Loucy (cell line): ENCODE results near the gene IFT80.
A peak's percentile ranks its signal among the peaks of the same experiment; 100 is the strongest.

Experiments
- H2AFZ ChIP-seq: fragments of 200-600 bp; sonication (generic); 2 replicates; pipeline ENCODE4 v1.6.0; 2016; ENCODE audit warnings: antibody characterized with exemption, mild to moderate bottlenecking, low read length, moderate library complexity
- H3F3A ChIP-seq: fragments of 200-600 bp; 2 replicates; pipeline ENCODE4 v1.6.0; 2016; ENCODE audit warnings: antibody characterized with exemption, low read depth, mild to moderate bottlenecking
- H3K27me3 ChIP-seq: fragments of 200-600 bp; sonication (generic); 2 replicates; pipeline ENCODE4 v1.6.1; 2014; ENCODE audit warnings: low read length, mild to moderate bottlenecking; ENCODE audit not compliant: insufficient read depth, poor library complexity, severe bottlenecking
- H3K36me3 ChIP-seq: fragments of 200-600 bp; sonication (generic); 2 replicates; pipeline ENCODE4 v1.6.1; 2016; ENCODE audit warnings: low read length; ENCODE audit not compliant: insufficient read depth
- H3K4me1 ChIP-seq: fragments of 200-600 bp; sonication (generic); 2 replicates; pipeline ENCODE4 v1.5.1; 2014; ENCODE audit warnings: low read length, mild to moderate bottlenecking; ENCODE audit not compliant: insufficient read depth, poor library complexity, severe bottlenecking
- H3K4me2 ChIP-seq: fragments of 200-600 bp; sonication (generic); 2 replicates; pipeline ENCODE4 v1.6.0; 2014; ENCODE audit warnings: antibody characterized with exemption, low read length, low read depth, mild to moderate bottlenecking; ENCODE audit not compliant: poor library complexity, severe bottlenecking
- H3K4me3 ChIP-seq: fragments of 200-600 bp; sonication (generic); 2 replicates; pipeline ENCODE4 v1.5.1; 2014; ENCODE audit warnings: low read length, mild to moderate bottlenecking, mixed read lengths; ENCODE audit not compliant: poor library complexity, severe bottlenecking
- H3K79me2 ChIP-seq: fragments of 200-600 bp; sonication (generic); 2 replicates; pipeline ENCODE4 v1.6.1; 2014; ENCODE audit warnings: low read length; ENCODE audit not compliant: insufficient read depth
- H3K9ac ChIP-seq: fragments of 200-600 bp; sonication (generic); 2 replicates; pipeline ENCODE4 v1.6.0; 2014; ENCODE audit warnings: mild to moderate bottlenecking, low read depth, low read length, moderate library complexity; ENCODE audit not compliant: poor library complexity, severe bottlenecking
- H3K9me2 ChIP-seq: fragments of 200-600 bp; sonication (generic); replicated peaks from 2 replicates; pipeline ENCODE4 v1.6.1; 2016; ENCODE audit warnings: low read depth, low read length, mixed read lengths
- H3K9me3 ChIP-seq: fragments of 200-600 bp; sonication (generic); 2 replicates; pipeline ENCODE4 v1.6.1; 2014; ENCODE audit warnings: mild to moderate bottlenecking, antibody characterized with exemption, low read length, low read depth; ENCODE audit not compliant: insufficient read depth
- H4K20me1 ChIP-seq: fragments of 200-600 bp; sonication (generic); 2 replicates; pipeline ENCODE4 v1.6.0; 2014; ENCODE audit warnings: antibody characterized with exemption, low read length, mild to moderate bottlenecking; ENCODE audit not compliant: insufficient read depth, poor library complexity, severe bottlenecking
- CTCF ChIP-seq: fragments of 200-600 bp; sonication (generic); conservative IDR thresholded peaks from 2 replicates; pipeline ENCODE4 v1.5.1; 2014; ENCODE audit warnings: mild to moderate bottlenecking, antibody characterized with exemption, low read length
- EZH2phosphoT487 ChIP-seq: fragments of 200-600 bp; IDR thresholded peaks from 2 replicates; pipeline ENCODE4 v1.6.1; 2018; ENCODE audit warnings: antibody characterized with exemption, mild to moderate bottlenecking, moderate library complexity, borderline replicate concordance

The IFT80 gene

GRCh38 chr3:160217675-160218074 lies 181.3 kb downstream of the IFT80 start:
- Histone ChIP-seq H3K9ac (no peak overlapping the region), H3K9me2 (no peaks in the 10 kb centered on the region), H3K36me3 (no peaks in the 10 kb centered on the region), H3K4me3 (no peak overlapping the region), H3K79me2 (no peaks in the 10 kb centered on the region), H3F3A (no peaks in the 10 kb centered on the region), H3K9me3 (no peaks in the 10 kb centered on the region), H2AFZ (no peak overlapping the region), H3K4me2 (no peak overlapping the region), H3K27me3 (no peaks in the 10 kb centered on the region), H4K20me1 (no peaks in the 10 kb centered on the region), H3K4me1 (no peaks in the 10 kb centered on the region)
- TF ChIP-seq CTCF: no peak
- TF ChIP-seq EZH2phosphoT487: no peak

- H3K9ac ChIP-seq: no peak overlapping the region
- TF ChIP-seq CTCF (no peak), EZH2phosphoT487 (no peak)
- H4K20me1 ChIP-seq: no peaks in the 10 kb centered on the region
- H3K36me3 ChIP-seq: no peaks in the 10 kb centered on the region
- H3F3A ChIP-seq: no peaks in the 10 kb centered on the region
- H3K4me3 ChIP-seq: no peak overlapping the region
- H3K4me1 ChIP-seq: no peaks in the 10 kb centered on the region
- H2AFZ ChIP-seq: no peak overlapping the region
- H3K9me3 ChIP-seq: no peaks in the 10 kb centered on the region
- no peak overlapping the region for H3K4me2 ChIP-seq
- H3K79me2 ChIP-seq: no peaks in the 10 kb centered on the region
- H3K27me3 ChIP-seq: no peaks in the 10 kb centered on the region
- no peaks in the 10 kb centered on the region for H3K9me2 ChIP-seq
Observed at GRCh38 chr3:160213191-160213590, 185.8 kb downstream of the IFT80 start.

GRCh38 chr3:160210799-160211221 lies 188.2 kb downstream of the IFT80 start:
- H3K4me1 ChIP-seq: no peaks in the 10 kb centered on the region
- H2AFZ ChIP-seq: no peak overlapping the region
- no peaks in the 10 kb centered on the region for H3K79me2 ChIP-seq
- no peaks in the 10 kb centered on the region for H4K20me1 ChIP-seq
- H3K9me3 ChIP-seq: no peaks in the 10 kb centered on the region
- TF ChIP-seq EZH2phosphoT487: no peak
- peak; percentile 49 for TF ChIP-seq CTCF
- no peaks in the 10 kb centered on the region for H3F3A ChIP-seq
- no peak overlapping the region for H3K9ac ChIP-seq
- no peaks in the 10 kb centered on the region for H3K36me3 ChIP-seq
- H3K4me2 ChIP-seq: no peak overlapping the region
- no peaks in the 10 kb centered on the region for H3K27me3 ChIP-seq
- H3K9me2 ChIP-seq: no peaks in the 10 kb centered on the region
- no peak overlapping the region for H3K4me3 ChIP-seq
